Mucosa of descending colon (tissue), 3 donors: Measurements from ENCODE around the gene LCE2B. TPM values are rescaled to one million over a fixed set of nuclear protein-coding genes. Genes with fewer than 3 reads are reported as not detected.
"Not testable (repeated sequence)": the region's sequence is repeated elsewhere in the genome, so short reads cannot be mapped to it uniquely, and the experiment has no call there.

Source experiments
- ATAC-seq: fragments of 200-7000 bp; cut with Tn5 transposase; one replicate; pipeline ENCODE4 v1.9.1; 2020; ENCODE audit warnings: mild to moderate bottlenecking, moderate library complexity
- DNase-seq, 3 donors: peaks; one replicate each; pipeline ENCODE4 v3.0.0-alpha.2; 2020
- H3K36me3 ChIP-seq: fragments of 200-600 bp; one replicate; pipeline ENCODE4 v1.8.0; 2021; ENCODE audit warnings: low read depth, mild to moderate bottlenecking
- H3K4me1 ChIP-seq: fragments of 200-600 bp; one replicate; pipeline ENCODE4 v1.8.0; 2021; ENCODE audit warnings: low read depth, mild to moderate bottlenecking
- H3K4me3 ChIP-seq: fragments of 200-600 bp; one replicate; pipeline ENCODE4 v1.8.0; 2021; ENCODE audit warnings: mild to moderate bottlenecking
- H3K9me3 ChIP-seq: fragments of 200-600 bp; one replicate; pipeline ENCODE4 v1.8.0; 2021; ENCODE audit warnings: mild to moderate bottlenecking
- CTCF ChIP-seq: fragments of 200-600 bp; IDR thresholded peaks from one replicate; pipeline ENCODE4 v1.8.0; 2022; ENCODE audit warnings: antibody characterized with exemption, mild to moderate bottlenecking
- intact Hi-C, 2 donors: fragments of 100-400 bp; cut with DNase I in 1 of 2; cut with micrococcal nuclease in 1 of 2; formaldehyde crosslinking; loops; one replicate each; pipeline versions ENCODE4 v1.11.0 to v1.11.1; 2022; cut with DNase I, micrococcal nuclease
- total RNA-seq, 3 donors: library from RNA; stranded (reverse); fragmentation: NEBNext Ultra II Directional in 2 of 3; extraction: Animal tissue kit (Norgen Biotek cat#: 25700) in 2 of 3; gene quantifications; one replicate each; pipeline versions ENCODE4 v1.2.1 to v1.2.4, GENCODE V29; 2021 to 2023
- donor health status: DM: no; HTN: no; CAD: no; lungs with moderate emphysema.
- donor health status: DM: no; HTN: no; CAD: no.
- donor health status: DM: no; HTN: yes; CAD: no.

LCE2B gene
- total RNA-seq, 3 donors from 2014 or later = not detected

GRCh38 chr1:152656459-152656858, 29.5 kb upstream of the LCE2B start:
- no peaks in the 10 kb centered on the region for H3K36me3 ChIP-seq
- ATAC-seq = no peak
- H3K4me3 ChIP-seq = no peak overlapping the region
- no peak for DNase-seq
- TF ChIP-seq CTCF = no peak
- H3K4me1 ChIP-seq = no peaks in the 10 kb centered on the region
- no peaks in the 10 kb centered on the region for H3K9me3 ChIP-seq
- intact Hi-C loops = no loop called here

- no peak for DNase-seq
- H3K9me3 ChIP-seq = no peaks in the 10 kb centered on the region
- H3K36me3 ChIP-seq = no peaks in the 10 kb centered on the region
- no peak for ATAC-seq
- no peaks in the 10 kb centered on the region for H3K4me1 ChIP-seq
- no peak for TF ChIP-seq CTCF
- intact Hi-C loops = no loop called here
- H3K4me3 ChIP-seq = no peak overlapping the region
Observed at GRCh38 chr1:152657677-152658076, 28.2 kb upstream of the LCE2B start.

GRCh38 chr1:152658649-152659048, 27.3 kb upstream of the LCE2B start:
- no peaks in the 10 kb centered on the region for H3K9me3 ChIP-seq
- intact Hi-C loops = no loop called here
- H3K4me1 ChIP-seq = no peaks in the 10 kb centered on the region
- no peak for DNase-seq
- TF ChIP-seq CTCF = no peak
- no peak for ATAC-seq
- H3K36me3 ChIP-seq = no peaks in the 10 kb centered on the region
- no peak overlapping the region for H3K4me3 ChIP-seq

- ATAC-seq (no peak), DNase-seq (no peak)
- no peaks in the 10 kb centered on the region for H3K36me3 ChIP-seq
- H3K9me3 ChIP-seq = no peaks in the 10 kb centered on the region
- H3K4me3 ChIP-seq = no peak within 1 kb of the TSS
- H3K4me1 ChIP-seq = no peaks in the 10 kb centered on the region
- TF ChIP-seq CTCF = no peak
- intact Hi-C loops = no loop called here
Observed at GRCh38 chr1:152663098-152663497, 22.8 kb upstream of the LCE2B start, which contains the start of gene LCE2D. TSS of gene LCE2D (plus strand) at chr1:152663380. CDS start at chr1:152664106, 726 bp downstream.

GRCh38 chr1:152666171-152666570, 19.8 kb upstream of the LCE2B start:
- DNase-seq, H3K36me3 ChIP-seq, ATAC-seq: not testable (repeated sequence)

GRCh38 chr1:152667648-152668047, 18.3 kb upstream of the LCE2B start:
- Histone ChIP-seq H3K36me3 (no peaks in the 10 kb centered on the region), H3K9me3 (no peaks in the 10 kb centered on the region), H3K4me3 (no peak overlapping the region), H3K4me1 (no peaks in the 10 kb centered on the region)
- TF ChIP-seq CTCF = no peak
- no peak for ATAC-seq
- intact Hi-C loops = no loop called here
- no peak for DNase-seq

More at GRCh38 chr1:152666171-152666570, 19.8 kb upstream of the LCE2B start:
- intact Hi-C loops, H3K4me3 ChIP-seq, H3K9me3 ChIP-seq, H3K4me1 ChIP-seq: not testable (repeated sequence)
